Liver (tissue), 9 donors: ENCODE results near the gene CHRD. TPM values are rescaled to one million over a fixed set of nuclear protein-coding genes. Genes with fewer than 3 reads are reported as not detected.

Experiments used
- DNase-seq: peaks from one replicate; pipeline ENCODE4 v3.0.0-alpha.2; 2017; ENCODE audit warnings: low spot score
- H3K27ac ChIP-seq, 2 donors: one replicate each; pipeline ENCODE4 v1.7.0; 2013; ENCODE audit warnings: inconsistent platforms in 2 of 2, low read length in 2 of 2, control low read depth in 1 of 2, low read depth in 1 of 2, mild to moderate bottlenecking in 1 of 2
- H3K27me3 ChIP-seq, 4 donors: one replicate each; pipeline versions ENCODE4 v1.6.1 to v1.7.0; 2013; ENCODE audit warnings: low read length in 3 of 4, inconsistent platforms in 1 of 4, mild to moderate bottlenecking in 1 of 4, moderate library complexity in 1 of 4; ENCODE audit not compliant: control insufficient read depth in 4 of 4, insufficient read depth in 4 of 4
- H3K36me3 ChIP-seq, 4 donors: one replicate each; pipeline versions ENCODE4 v1.6.1 to v1.7.0; 2013; ENCODE audit warnings: low read length in 3 of 4, mild to moderate bottlenecking in 3 of 4, low read depth in 1 of 4, moderate library complexity in 1 of 4; ENCODE audit not compliant: control insufficient read depth in 4 of 4, insufficient read depth in 3 of 4
- H3K4me1 ChIP-seq, 4 donors: one replicate each; pipeline versions ENCODE4 v1.6.1 to v1.7.0; 2013; ENCODE audit warnings: low read length in 3 of 4, mild to moderate bottlenecking in 3 of 4, moderate library complexity in 1 of 4; ENCODE audit not compliant: control insufficient read depth in 4 of 4, insufficient read depth in 4 of 4
- H3K4me3 ChIP-seq, 3 donors: one replicate each; pipeline versions ENCODE4 v1.6.1 to v1.7.0; 2013; ENCODE audit warnings: low read length in 3 of 3, control low read depth in 1 of 3, low read depth in 1 of 3, mild to moderate bottlenecking in 1 of 3
- H3K9ac ChIP-seq, 2 donors: one replicate each; pipeline ENCODE4 v1.7.0; 2013; ENCODE audit warnings: low read length in 2 of 2, mild to moderate bottlenecking in 2 of 2, moderate library complexity in 2 of 2, control low read depth in 1 of 2, low read depth in 1 of 2
- H3K9me3 ChIP-seq, 4 donors: one replicate each; pipeline versions ENCODE4 v1.6.1 to v1.7.0; 2013; ENCODE audit warnings: low read length in 3 of 4; ENCODE audit not compliant: control insufficient read depth in 4 of 4
- ATF3 ChIP-seq: IDR thresholded peaks from 2 replicates; pipeline ENCODE4 v1.6.1; 2016; ENCODE audit warnings: antibody characterized with exemption
- CTCF ChIP-seq: fragments of 150-350 bp; IDR thresholded peaks from 2 replicates; pipeline ENCODE4 v1.5.1; 2017; ENCODE audit warnings: improper control_type of control experiment, low read depth, low read length; ENCODE audit not compliant: missing input control
- FOXA1 ChIP-seq: IDR thresholded peaks from 2 replicates; pipeline ENCODE4 v1.6.1; 2016; ENCODE audit warnings: antibody characterized with exemption
- FOXA2 ChIP-seq: IDR thresholded peaks from 2 replicates; pipeline ENCODE4 v1.6.1; 2016; ENCODE audit warnings: antibody characterized with exemption
- GABPA ChIP-seq, 2 donors: IDR thresholded peaks in 1 of 2; conservative IDR thresholded peaks in 1 of 2; 2 replicates each; pipeline ENCODE4 v1.6.1; 2016; ENCODE audit warnings: antibody characterized with exemption in 2 of 2, mild to moderate bottlenecking in 1 of 2, moderate library complexity in 1 of 2
- HNF4A ChIP-seq, 2 donors: conservative IDR thresholded peaks; 2 replicates each; pipeline ENCODE4 v1.6.1; 2016; ENCODE audit warnings: antibody characterized with exemption in 2 of 2, mild to moderate bottlenecking in 2 of 2
- HNF4G ChIP-seq: IDR thresholded peaks from 2 replicates; pipeline ENCODE4 v1.6.1; 2016; ENCODE audit warnings: antibody characterized with exemption
- JUND ChIP-seq, 2 donors: IDR thresholded peaks; 2 replicates each; pipeline ENCODE4 v1.6.1; 2016; ENCODE audit warnings: antibody characterized with exemption in 2 of 2
- MAX ChIP-seq: IDR thresholded peaks from 2 replicates; pipeline ENCODE4 v1.6.1; 2016; ENCODE audit warnings: antibody characterized with exemption
- NR2F2 ChIP-seq: IDR thresholded peaks from 2 replicates; pipeline ENCODE4 v1.6.1; 2016; ENCODE audit warnings: antibody characterized with exemption
- RAD21 ChIP-seq, 2 donors: IDR thresholded peaks; 2 replicates each; pipeline ENCODE4 v1.6.1; 2016; ENCODE audit warnings: antibody characterized with exemption in 2 of 2, mild to moderate bottlenecking in 2 of 2
- REST ChIP-seq: IDR thresholded peaks from 2 replicates; pipeline ENCODE4 v1.6.1; 2016; ENCODE audit warnings: antibody characterized with exemption, mild to moderate bottlenecking
- SP1 ChIP-seq: IDR thresholded peaks from 2 replicates; pipeline ENCODE4 v1.6.1; 2018; ENCODE audit warnings: antibody characterized with exemption, mild to moderate bottlenecking
- TAF1 ChIP-seq: conservative IDR thresholded peaks from 2 replicates; pipeline ENCODE4 v1.6.1; 2016; ENCODE audit warnings: antibody characterized with exemption, mild to moderate bottlenecking
- YY1 ChIP-seq: IDR thresholded peaks from 2 replicates; pipeline ENCODE4 v1.6.1; 2016; ENCODE audit warnings: antibody characterized with exemption, mild to moderate bottlenecking
- ZBTB33 ChIP-seq: IDR thresholded peaks from 2 replicates; pipeline ENCODE4 v1.6.1; 2016; ENCODE audit warnings: antibody characterized with exemption
- WGBS: extraction: QIAGEN DNeasy Blood & Tissue Kit; methylation state at CpG from one replicate; pipeline ENCODE4 v1.1.7; 2013; 5-methylcytosine and 5-hydroxymethylcytosine counted together
- polyA plus RNA-seq, 2 donors: library from polyadenylated mRNA; stranded (reverse) in 1 of 2; unstranded in 1 of 2; fragments of 200-250 nt in 1 of 2; fragments of >200 nt in 1 of 2; fragmentation: Nextera tagmentation in 1 of 2; extraction: Ambion mirVana in 1 of 2; gene quantifications; one replicate each; pipeline versions ENCODE4 v1.2.1 to v1.2.3, GENCODE V29; 2013 to 2015
- total RNA-seq, 2 donors: library from RNA; depleted of rRNA; stranded (reverse); fragments of >200 nt; gene quantifications; one replicate each; pipeline ENCODE4 v1.2.3, GENCODE V29; 2014
- donor health status: healthy.
- donor health status: healthy.
- donor health status: healthy.
- donor health status: healthy.
- donor health status: healthy.

CHRD gene
- total and polyA plus RNA-seq, 4 donors: 9.2 to 66.4 (median 34.9) TPM

- 89% methylated on average over 8 of the region's 8 CpGs for WGBS
- Histone ChIP-seq H3K4me3 (no peak overlapping the region), H3K27ac (no peak overlapping the region), H3K27me3 (no peaks in the 10 kb centered on the region), H3K9ac (no peak overlapping the region), H3K36me3 (peaks cover 13 to 50% (median 25%) of the 10 kb centered on the region in 4 donors), H3K4me1 (no peaks in the 10 kb centered on the region), H3K9me3 (no peaks in the 10 kb centered on the region)
- no peak for DNase-seq
- TF ChIP-seq CTCF: no peak
These were observed 8.5 kb downstream of the CHRD start for GRCh38 chr3:184388164-184388935.

- TF ChIP-seq NR2F2 (no peak), YY1 (no peak), REST (no peak), SP1 (no peak), JUND (IDR thresholded peaks at IDR 0.05) (no peak)
- no peak for DNase-seq
- no peaks in the 10 kb centered on the region for H3K9me3 ChIP-seq
These were observed 9.0 kb downstream of the CHRD start for GRCh38 chr3:184388936-184389230.

GRCh38 chr3:184389384-184389783, 9.5 kb downstream of the CHRD start:
- Histone ChIP-seq H3K9me3 (no peaks in the 10 kb centered on the region), H3K36me3 (peaks cover 11 to 44% (median 25%) of the 10 kb centered on the region in 4 donors), H3K4me1 (no peaks in the 10 kb centered on the region), H3K27me3 (no peaks in the 10 kb centered on the region), H3K9ac (no peak overlapping the region), H3K27ac (no peak overlapping the region), H3K4me3 (no peak overlapping the region)
- DNase-seq: no peak
- WGBS: 73% methylated on average over 5 of the region's 5 CpGs
- TF ChIP-seq JUND (IDR thresholded peaks at IDR 0.05) (no peak), ATF3 (no peak), MAX (no peak), HNF4A (conservative IDR thresholded peaks at IDR 0.05) (no peak), GABPA (IDR thresholded peaks at IDR 0.05 in 1 of 2, conservative IDR thresholded peaks at IDR 0.05 in 1 of 2) (no peak), TAF1 (no peak), SP1 (no peak), RAD21 (IDR thresholded peaks at IDR 0.05) (no peak), ZBTB33 (no peak), FOXA1 (no peak), HNF4G (no peak), YY1 (no peak), FOXA2 (no peak), CTCF (no peak), NR2F2 (no peak)

More at GRCh38 chr3:184388936-184389230, 9.0 kb downstream of the CHRD start:
- 90% methylated on average over 8 of the region's 8 CpGs for WGBS
- Histone ChIP-seq H3K4me1 (no peaks in the 10 kb centered on the region), H3K4me3 (no peak overlapping the region), H3K36me3 (peaks cover 13 to 48% (median 25%) of the 10 kb centered on the region in 4 donors), H3K27me3 (no peaks in the 10 kb centered on the region), H3K9ac (no peak overlapping the region), H3K27ac (no peak overlapping the region)
